Measurements from ENCODE around the gene MEA1.

- no peak for TF ChIP-seq CEBPB (IDR thresholded peaks at IDR 0.05)
- TF ChIP-seq CREB1 (IDR thresholded peaks at IDR 0.05; ENCODE audit: low read depth) = no peak
- TF ChIP-seq TAF1 (IDR thresholded peaks at IDR 0.05; ENCODE audit: low read depth) = no peak
These were observed 5.4 kb upstream of the MEA1 start for GRCh38 chr6:43019152-43019551.

Data from Ishikawa (cell line).